Panc1 (cell line): ENCODE results near the gene DCLRE1B. TPM values are rescaled to one million over a fixed set of nuclear protein-coding genes. Genes with fewer than 3 reads are reported as not detected.

Experiments
- ATAC-seq: fragments of 200-7000 bp; cut with Tn5 transposase; 2 replicates; pipeline ENCODE4 v1.9.1; 2020; ENCODE audit warnings: mild to moderate bottlenecking, moderate library complexity
- BruUV-seq: library from RNA; stranded (reverse); fragments of 400-500 nt; replicated peaks from 2 replicates; lab custom pipeline; 2021; lab: Mats Ljungman, UMichigan
- CTCF ChIA-PET: fragments of 300-600 bp; sonication (Branson Sonifier 250); formaldehyde crosslinking; loops from one replicate; lab custom pipeline; 2022; ENCODE audit warnings: antibody characterized with exemption; lab: Charles Lee
- POLR2A ChIA-PET: fragments of 300-600 bp; sonication (Branson Sonifier 250); formaldehyde crosslinking; loops from one replicate; lab custom pipeline; 2022; ENCODE audit warnings: antibody characterized with exemption; lab: Charles Lee
- DNase-seq: peaks from one replicate; pipeline ENCODE4 v3.0.0-alpha.2; 2010; ENCODE audit warnings: low read depth, low spot score
- H3K27ac ChIP-seq: 2 replicates; pipeline ENCODE4 v1.5.1; 2011; ENCODE audit warnings: mild to moderate bottlenecking, low read length, inconsistent platforms
- H3K27me3 ChIP-seq: fragments of 200-500 bp; sonication (Bioruptor generic); 2 replicates; pipeline ENCODE4 v1.6.0; 2014; ENCODE audit warnings: low read length, inconsistent platforms; ENCODE audit not compliant: control insufficient read depth, insufficient read depth
- H3K36me3 ChIP-seq: fragments of 200-500 bp; sonication (Bioruptor generic); 2 replicates; pipeline ENCODE4 v1.5.1; 2014; ENCODE audit warnings: inconsistent platforms, mild to moderate bottlenecking, low read length, moderate library complexity; ENCODE audit not compliant: control insufficient read depth, insufficient read depth
- H3K4me1 ChIP-seq: 2 replicates; pipeline ENCODE4 v1.5.1; 2011; ENCODE audit warnings: inconsistent platforms, mild to moderate bottlenecking, low read length, moderate library complexity; ENCODE audit not compliant: control insufficient read depth, insufficient read depth
- H3K4me3 ChIP-seq, 2 experiments: 2 replicates each; pipeline ENCODE4 v1.5.1; 2011 to 2012; ENCODE audit warnings: low read depth in 2 of 2, low read length in 2 of 2, mild to moderate bottlenecking in 2 of 2, inconsistent platforms in 1 of 2, moderate library complexity in 1 of 2
- H3K9me3 ChIP-seq: fragments of 200-500 bp; sonication (Bioruptor generic); 2 replicates; pipeline ENCODE4 v1.5.1; 2014; ENCODE audit warnings: low read depth, mild to moderate bottlenecking, inconsistent platforms, low read length, moderate library complexity; ENCODE audit not compliant: control insufficient read depth, insufficient read depth
- CTCF ChIP-seq: fragments of 450-650 bp; IDR thresholded peaks from 2 replicates; pipeline ENCODE4 v1.5.1; 2017; ENCODE audit warnings: mild to moderate bottlenecking
- POLR2AphosphoS5 ChIP-seq: IDR thresholded peaks from 2 replicates; pipeline ENCODE4 v1.6.1; 2012; ENCODE audit warnings: mild to moderate bottlenecking, low read depth, low read length, moderate library complexity
- REST ChIP-seq, 2 experiments: IDR thresholded peaks; 2 replicates each; pipeline ENCODE4 v1.6.1; 2011 to 2012; ENCODE audit warnings: low read depth in 2 of 2, control low read depth in 1 of 2, low read length in 1 of 2, mild to moderate bottlenecking in 1 of 2, moderate library complexity in 1 of 2; ENCODE audit not compliant: insufficient read depth in 1 of 2
- SIN3A ChIP-seq: IDR thresholded peaks from 2 replicates; pipeline ENCODE4 v1.6.1; 2012; ENCODE audit warnings: low read depth, mild to moderate bottlenecking, low read length, moderate library complexity, borderline replicate concordance; ENCODE audit not compliant: insufficient read depth
- TCF7L2 ChIP-seq: IDR thresholded peaks from 2 replicates; pipeline ENCODE4 v1.6.1; 2011; ENCODE audit warnings: mild to moderate bottlenecking, low read depth, low read length, inconsistent platforms
- in situ Hi-C: cut with HindIII; loops from 2 replicates; pipeline ENCODE4 v1.10.0; 2016; ENCODE audit warnings: low sequenced_read_pairs, low pct_unique_long_range_greater_than_20kb
- intact Hi-C: fragments of 100-400 bp; cut with micrococcal nuclease; formaldehyde crosslinking; loops from one replicate; pipeline ENCODE4 v1.10.0; 2022; ENCODE audit not compliant: unreplicated experiment
- total RNA-seq: library from RNA; stranded (reverse); gene quantifications from one replicate; pipeline ENCODE4 v1.2.1, GENCODE V29; 2021; ENCODE audit not compliant: unreplicated experiment

DCLRE1B gene
- total RNA-seq, 1 experiment from 2014 or later: 8.6 TPM

GRCh38 chr1:113886417-113887401 is 18.4 kb upstream of the DCLRE1B start:
- Histone ChIP-seq H3K4me3 (no peak overlapping the region), H3K36me3 (no peaks in the 10 kb centered on the region), H3K27ac (no peak overlapping the region), H3K4me1 (no peaks in the 10 kb centered on the region), H3K27me3 (no peaks in the 10 kb centered on the region), H3K9me3 (no peaks in the 10 kb centered on the region)
- TF ChIP-seq POLR2AphosphoS5: no peak
- TF ChIP-seq TCF7L2: no peak
- no peak for TF ChIP-seq REST (IDR thresholded peaks at IDR 0.05; ENCODE audit: insufficient read depth in 1 of 2, low read depth in 2 of 2, low read length in 1 of 2)
- no peak for TF ChIP-seq SIN3A
- TF ChIP-seq CTCF: no peak
- no TSS peak for BruUV-seq
- no peak for ATAC-seq
- in situ Hi-C loops: no loop called here
- ChIA-PET POLR2A (interaction anchor here (0.5 kb wide), 1 partner anchor 83 kb away, joined by 4 read pairs; no protein-coding TSS in a partner anchor), CTCF (no interaction called here)
- no peak for DNase-seq
- intact Hi-C loops: no loop called here

- no peak within 1 kb of the TSS for H3K4me3 ChIP-seq
- DNase-seq (no peak), ATAC-seq (no peak)
- no TSS peak for BruUV-seq
- no peaks in the 10 kb centered on the region for H3K27me3 ChIP-seq
- in situ Hi-C loops: no loop called here
- no peaks in the 10 kb centered on the region for H3K4me1 ChIP-seq
- intact Hi-C loops: no loop called here
- POLR2A ChIA-PET: no interaction called here
- H3K9me3 ChIP-seq: no peaks in the 10 kb centered on the region
- TF ChIP-seq POLR2AphosphoS5: no peak
- no peak for TF ChIP-seq SIN3A
- TF ChIP-seq TCF7L2: no peak
- no peak for TF ChIP-seq CTCF
- TF ChIP-seq REST (IDR thresholded peaks at IDR 0.05; ENCODE audit: insufficient read depth in 1 of 2, low read depth in 2 of 2, low read length in 1 of 2): no peak
- no peaks in the 10 kb centered on the region for H3K36me3 ChIP-seq
- H3K27ac ChIP-seq: no peak within 1 kb of the TSS
- CTCF ChIA-PET: no interaction called here
These were observed 17.5 kb upstream of the DCLRE1B start, which contains the start of gene BCL2L15 for GRCh38 chr1:113887402-113888175. BCL2L15 (minus strand) TSS chr1:113887581; CDS start chr1:113887375, 206 bp downstream.
